ENCODE results near the gene SNRPB2.

DNA sequence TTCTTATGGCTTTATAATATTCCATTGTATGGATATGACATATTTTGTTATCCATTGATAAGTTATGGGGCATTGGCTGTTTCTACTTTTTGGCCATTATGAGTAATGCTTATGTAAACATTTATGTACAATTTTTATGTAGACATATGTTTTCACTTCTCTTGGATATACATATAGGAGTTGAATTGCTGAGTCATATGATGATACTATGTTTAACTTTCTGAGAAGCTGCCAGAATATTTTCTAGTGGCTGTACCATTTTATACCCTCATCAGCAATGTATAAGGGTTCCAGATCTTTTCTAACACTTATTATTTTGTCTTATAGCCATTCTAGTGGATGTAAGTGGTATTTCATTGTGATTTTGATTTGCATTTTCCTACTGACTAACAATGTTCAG is 41.4 kb downstream of the SNRPB2 start:
- TF ChIP-seq, protein P1, sequence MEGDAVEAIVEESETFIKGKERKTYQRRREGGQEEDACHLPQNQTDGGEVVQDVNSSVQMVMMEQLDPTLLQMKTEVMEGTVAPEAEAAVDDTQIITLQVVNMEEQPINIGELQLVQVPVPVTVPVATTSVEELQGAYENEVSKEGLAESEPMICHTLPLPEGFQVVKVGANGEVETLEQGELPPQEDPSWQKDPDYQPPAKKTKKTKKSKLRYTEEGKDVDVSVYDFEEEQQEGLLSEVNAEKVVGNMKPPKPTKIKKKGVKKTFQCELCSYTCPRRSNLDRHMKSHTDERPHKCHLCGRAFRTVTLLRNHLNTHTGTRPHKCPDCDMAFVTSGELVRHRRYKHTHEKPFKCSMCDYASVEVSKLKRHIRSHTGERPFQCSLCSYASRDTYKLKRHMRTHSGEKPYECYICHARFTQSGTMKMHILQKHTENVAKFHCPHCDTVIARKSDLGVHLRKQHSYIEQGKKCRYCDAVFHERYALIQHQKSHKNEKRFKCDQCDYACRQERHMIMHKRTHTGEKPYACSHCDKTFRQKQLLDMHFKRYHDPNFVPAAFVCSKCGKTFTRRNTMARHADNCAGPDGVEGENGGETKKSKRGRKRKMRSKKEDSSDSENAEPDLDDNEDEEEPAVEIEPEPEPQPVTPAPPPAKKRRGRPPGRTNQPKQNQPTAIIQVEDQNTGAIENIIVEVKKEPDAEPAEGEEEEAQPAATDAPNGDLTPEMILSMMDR (conservative IDR thresholded peaks at IDR 0.05; ENCODE audit: low read length) = no peak
- no peak for TF ChIP-seq EZH2phosphoT487 (IDR thresholded peaks at IDR 0.05; ENCODE audit: borderline replicate concordance, low read depth, low read length)

Data from OCI-LY7 (cell line).